ENCODE measurements around the gene CD82.

The CD82 gene

GRCh38 chr11:44571871-44572270, 6.4 kb downstream of the CD82 start:
- H3K4me3 ChIP-seq (ENCODE audit: low read length in 2 of 2) = no peak overlapping the region
- no peak overlapping the region for H3K9ac ChIP-seq (ENCODE audit: low read depth, low read length, poor library complexity)
- no peak overlapping the region for H4K8ac ChIP-seq (ENCODE audit: low read depth, low read length)
- H3K23ac ChIP-seq (ENCODE audit: low read depth, low read length, poor library complexity) = no peak overlapping the region
- no peak overlapping the region for H2AK5ac ChIP-seq (ENCODE audit: low read depth, low read length)
- H2BK5ac ChIP-seq (ENCODE audit: low read length) = no peak overlapping the region
- no peak for DNase-seq (ENCODE audit: low spot score)
- no peak overlapping the region for H3K14ac ChIP-seq (ENCODE audit: low read length)
- peak overlapping the region; percentile 31 for H3K27ac ChIP-seq (replicated peaks; ENCODE audit: low read length)
- H2AFZ ChIP-seq (ENCODE audit: low read length) = no peak overlapping the region
- H2BK120ac ChIP-seq (ENCODE audit: low read depth, low read length) = no peak overlapping the region
- no peak overlapping the region for H2BK12ac ChIP-seq (ENCODE audit: low read length)
- no peaks in the 10 kb centered on the region for H3K9me3 ChIP-seq (replicated peaks in 1 of 2; ENCODE audit: control insufficient read depth in 2 of 2, insufficient read depth in 1 of 2, low read depth in 1 of 2, low read length in 2 of 2)
- no peak overlapping the region for H3K4me2 ChIP-seq (ENCODE audit: insufficient read depth, low read length, poor library complexity, severe bottlenecking)
- no peak overlapping the region for H4K91ac ChIP-seq (ENCODE audit: low read depth, low read length, poor library complexity)
- H3K4ac ChIP-seq (ENCODE audit: low read length) = no peak overlapping the region
- peaks cover 0 to 36% of the 10 kb centered on the region in 2 donors for H3K4me1 ChIP-seq (ENCODE audit: control insufficient read depth in 2 of 2, insufficient read depth in 1 of 2, low read depth in 1 of 2, low read length in 2 of 2)
- no peak overlapping the region for H2BK15ac ChIP-seq (ENCODE audit: low read length)
- H3K27me3 ChIP-seq (ENCODE audit: control insufficient read depth in 3 of 3, insufficient read depth in 3 of 3, low read depth in 1 of 3, low read length in 3 of 3) = peaks cover 0 to 30% (median 0%) of the 10 kb centered on the region in 3 experiments
- H3K36me3 ChIP-seq (replicated peaks in 1 of 2; ENCODE audit: control insufficient read depth in 2 of 2, insufficient read depth in 2 of 2, low read length in 2 of 2) = no peaks in the 10 kb centered on the region
- no CpG with 5 or more reads among the region's 2 CpGs for WGBS, 2 donors (ENCODE audit: extremely low coverage in 2 of 2, insufficient read length in 2 of 2, insufficient replicate concordance in 1 of 2)
- H3K18ac ChIP-seq (ENCODE audit: low read length) = no peak overlapping the region
- peaks cover 15% of the 10 kb centered on the region for H3K79me1 ChIP-seq (ENCODE audit: low read depth, low read length)

DNA sequence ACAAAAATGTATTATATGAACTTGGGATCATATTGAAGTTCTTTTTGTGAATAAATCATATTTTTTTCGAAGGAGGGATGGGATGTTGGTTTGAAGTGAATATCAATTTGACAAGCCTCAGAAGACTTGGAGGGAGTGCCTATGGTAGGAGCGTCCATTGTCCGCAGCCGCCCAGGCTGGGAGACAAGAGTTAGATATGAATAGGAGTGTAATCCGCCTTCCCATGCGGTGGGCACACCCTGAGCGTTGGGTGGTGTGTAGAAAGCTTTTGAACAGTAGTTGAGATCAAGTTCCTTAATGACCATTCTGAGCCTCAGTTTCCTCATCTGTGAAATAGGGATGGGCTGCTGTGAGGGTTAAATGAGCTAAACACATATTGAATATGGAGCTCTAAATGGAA, 7.0 kb downstream of the CD82 start:
- Histone ChIP-seq H3K36me3 (replicated peaks in 1 of 2; ENCODE audit: control insufficient read depth in 2 of 2, insufficient read depth in 2 of 2, low read length in 2 of 2) (no peaks in the 10 kb centered on the region), H2BK12ac (ENCODE audit: low read length) (no peak overlapping the region), H3K27ac (replicated peaks; ENCODE audit: low read length) (no peak overlapping the region), H3K4ac (ENCODE audit: low read length) (no peak overlapping the region), H2BK15ac (ENCODE audit: low read length) (no peak overlapping the region), H3K23ac (ENCODE audit: low read depth, low read length, poor library complexity) (no peak overlapping the region), H2BK120ac (ENCODE audit: low read depth, low read length) (no peak overlapping the region), H3K9me3 (replicated peaks in 1 of 2; ENCODE audit: control insufficient read depth in 2 of 2, insufficient read depth in 1 of 2, low read depth in 1 of 2, low read length in 2 of 2) (no peaks in the 10 kb centered on the region), H3K4me3 (ENCODE audit: low read length in 2 of 2) (no peak overlapping the region), H2BK5ac (ENCODE audit: low read length) (no peak overlapping the region), H2AK5ac (ENCODE audit: low read depth, low read length) (no peak overlapping the region), H4K8ac (ENCODE audit: low read depth, low read length) (no peak overlapping the region), H4K91ac (ENCODE audit: low read depth, low read length, poor library complexity) (no peak overlapping the region), H3K4me1 (ENCODE audit: control insufficient read depth in 2 of 2, insufficient read depth in 1 of 2, low read depth in 1 of 2, low read length in 2 of 2) (peaks cover 0 to 31% of the 10 kb centered on the region in 2 donors), H3K9ac (ENCODE audit: low read depth, low read length, poor library complexity) (no peak overlapping the region), H3K79me1 (ENCODE audit: low read depth, low read length) (peaks cover 10% of the 10 kb centered on the region), H3K4me2 (ENCODE audit: insufficient read depth, low read length, poor library complexity, severe bottlenecking) (no peak overlapping the region), H3K14ac (ENCODE audit: low read length) (no peak overlapping the region), H3K27me3 (ENCODE audit: control insufficient read depth in 3 of 3, insufficient read depth in 3 of 3, low read depth in 1 of 3, low read length in 3 of 3) (peaks cover 0 to 25% (median 0%) of the 10 kb centered on the region in 3 experiments), H3K18ac (ENCODE audit: low read length) (no peak overlapping the region), H2AFZ (ENCODE audit: low read length) (no peak overlapping the region)
- DNase-seq (ENCODE audit: low spot score) = no peak
- WGBS, 2 donors (ENCODE audit: extremely low coverage in 2 of 2, insufficient read length in 2 of 2, insufficient replicate concordance in 1 of 2) = 100% methylated on average over 1 of the region's 7 CpGs; no CpG with 5 or more reads in 1 of the 2 donors

DNA sequence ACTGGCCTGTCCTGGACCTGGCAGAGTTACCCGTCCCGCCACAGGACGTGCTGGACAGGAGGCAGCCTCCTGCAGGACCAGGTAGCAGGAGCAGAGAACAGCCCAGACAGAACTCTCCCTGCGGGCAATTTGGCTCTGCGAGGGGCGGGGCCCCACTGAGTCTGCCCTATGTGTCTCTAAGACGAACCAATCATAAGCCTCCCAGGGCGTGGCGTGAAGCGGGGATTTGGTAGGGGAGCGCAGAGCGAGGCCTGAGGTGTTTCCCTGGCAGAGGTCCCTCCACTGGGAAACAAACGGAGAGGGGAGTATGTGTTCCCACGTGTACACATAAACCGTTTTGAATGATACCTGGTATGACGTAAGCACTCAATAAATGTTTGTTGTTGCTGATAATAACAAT, 7.4 kb downstream of the CD82 start:
- WGBS, 2 donors (ENCODE audit: extremely low coverage in 2 of 2, insufficient read length in 2 of 2, insufficient replicate concordance in 1 of 2) = no CpG with 5 or more reads among the region's 16 CpGs
- no peak overlapping the region for H3K4me2 ChIP-seq (ENCODE audit: insufficient read depth, low read length, poor library complexity, severe bottlenecking)
- H3K9me3 ChIP-seq (replicated peaks in 1 of 2; ENCODE audit: control insufficient read depth in 2 of 2, insufficient read depth in 1 of 2, low read depth in 1 of 2, low read length in 2 of 2) = no peaks in the 10 kb centered on the region
- no peak overlapping the region for H2BK120ac ChIP-seq (ENCODE audit: low read depth, low read length)
- H2BK15ac ChIP-seq (ENCODE audit: low read length) = no peak overlapping the region
- no peak overlapping the region for H3K14ac ChIP-seq (ENCODE audit: low read length)
- H3K23ac ChIP-seq (ENCODE audit: low read depth, low read length, poor library complexity) = no peak overlapping the region
- no peaks in the 10 kb centered on the region for H3K36me3 ChIP-seq (replicated peaks in 1 of 2; ENCODE audit: control insufficient read depth in 2 of 2, insufficient read depth in 2 of 2, low read length in 2 of 2)
- no peak overlapping the region for H3K18ac ChIP-seq (ENCODE audit: low read length)
- peaks cover 0 to 21% (median 0%) of the 10 kb centered on the region in 3 experiments for H3K27me3 ChIP-seq (ENCODE audit: control insufficient read depth in 3 of 3, insufficient read depth in 3 of 3, low read depth in 1 of 3, low read length in 3 of 3)
- H4K91ac ChIP-seq (ENCODE audit: low read depth, low read length, poor library complexity) = no peak overlapping the region
- peaks cover 13% of the 10 kb centered on the region for H3K79me1 ChIP-seq (ENCODE audit: low read depth, low read length)
- no peak overlapping the region for H3K27ac ChIP-seq (replicated peaks; ENCODE audit: low read length)
- no peak overlapping the region for H3K9ac ChIP-seq (ENCODE audit: low read depth, low read length, poor library complexity)
- no peak overlapping the region for H3K4ac ChIP-seq (ENCODE audit: low read length)
- no peak overlapping the region for H2AK5ac ChIP-seq (ENCODE audit: low read depth, low read length)
- H2AFZ ChIP-seq (ENCODE audit: low read length) = no peak overlapping the region
- no peak for DNase-seq (ENCODE audit: low spot score)
- no peak overlapping the region for H2BK5ac ChIP-seq (ENCODE audit: low read length)
- H3K4me1 ChIP-seq (ENCODE audit: control insufficient read depth in 2 of 2, insufficient read depth in 1 of 2, low read depth in 1 of 2, low read length in 2 of 2) = peaks cover 0 to 30% of the 10 kb centered on the region in 2 donors
- no peak overlapping the region for H3K4me3 ChIP-seq (ENCODE audit: low read length in 2 of 2)
- H4K8ac ChIP-seq (ENCODE audit: low read depth, low read length) = no peak overlapping the region
- H2BK12ac ChIP-seq (ENCODE audit: low read length) = no peak overlapping the region

DNA sequence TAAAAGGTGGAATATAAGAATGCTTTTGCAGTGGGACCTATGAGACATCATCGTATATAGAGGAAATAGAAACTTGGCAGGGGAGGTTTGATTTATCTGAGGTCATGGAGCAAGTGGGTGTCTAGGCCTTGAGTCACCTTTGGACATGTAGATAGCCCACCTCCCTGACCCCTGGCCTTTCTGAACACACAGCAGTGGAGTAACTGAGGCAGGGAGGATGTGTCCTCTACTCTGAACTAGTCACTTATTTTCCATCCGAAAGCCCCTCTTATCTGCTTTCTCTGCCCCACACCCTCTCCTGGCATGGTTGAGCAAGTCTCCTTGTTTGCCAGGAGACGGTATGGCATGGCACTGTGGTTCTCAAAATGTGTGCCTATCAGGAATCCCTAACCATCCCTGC, 7.9 kb downstream of the CD82 start:
- Histone ChIP-seq H3K4me1 (ENCODE audit: control insufficient read depth in 2 of 2, insufficient read depth in 1 of 2, low read depth in 1 of 2, low read length in 2 of 2) (peaks cover 0 to 28% of the 10 kb centered on the region in 2 donors), H2BK15ac (ENCODE audit: low read length) (no peak overlapping the region), H3K27me3 (ENCODE audit: control insufficient read depth in 3 of 3, insufficient read depth in 3 of 3, low read depth in 1 of 3, low read length in 3 of 3) (peaks cover 0 to 18% (median 0%) of the 10 kb centered on the region in 3 experiments), H2AFZ (ENCODE audit: low read length) (no peak overlapping the region), H3K18ac (ENCODE audit: low read length) (no peak overlapping the region), H3K4me2 (ENCODE audit: insufficient read depth, low read length, poor library complexity, severe bottlenecking) (no peak overlapping the region), H3K23ac (ENCODE audit: low read depth, low read length, poor library complexity) (no peak overlapping the region), H3K9ac (ENCODE audit: low read depth, low read length, poor library complexity) (no peak overlapping the region), H3K14ac (ENCODE audit: low read length) (no peak overlapping the region), H3K4me3 (ENCODE audit: low read length in 2 of 2) (no peak overlapping the region), H3K79me1 (ENCODE audit: low read depth, low read length) (peaks cover 13% of the 10 kb centered on the region), H4K8ac (ENCODE audit: low read depth, low read length) (no peak overlapping the region), H2BK5ac (ENCODE audit: low read length) (no peak overlapping the region), H2BK12ac (ENCODE audit: low read length) (no peak overlapping the region), H2AK5ac (ENCODE audit: low read depth, low read length) (no peak overlapping the region), H3K9me3 (replicated peaks in 1 of 2; ENCODE audit: control insufficient read depth in 2 of 2, insufficient read depth in 1 of 2, low read depth in 1 of 2, low read length in 2 of 2) (no peaks in the 10 kb centered on the region), H3K27ac (replicated peaks; ENCODE audit: low read length) (no peak overlapping the region), H3K4ac (ENCODE audit: low read length) (no peak overlapping the region), H3K36me3 (replicated peaks in 1 of 2; ENCODE audit: control insufficient read depth in 2 of 2, insufficient read depth in 2 of 2, low read length in 2 of 2) (no peaks in the 10 kb centered on the region), H2BK120ac (ENCODE audit: low read depth, low read length) (no peak overlapping the region), H4K91ac (ENCODE audit: low read depth, low read length, poor library complexity) (no peak overlapping the region)
- no peak for DNase-seq (ENCODE audit: low spot score)
- no CpG with 5 or more reads among the region's 3 CpGs for WGBS, 2 donors (ENCODE audit: extremely low coverage in 2 of 2, insufficient read length in 2 of 2, insufficient replicate concordance in 1 of 2)
